ENCODE data around the gene FCER1G. TPM values are rescaled to one million over a fixed set of nuclear protein-coding genes. Genes with fewer than 3 reads are reported as not detected.

Gene FCER1G
- total and polyA plus RNA-seq, 4 donors, result 25.4 to 77.1 (median 39.3) TPM

DNA sequence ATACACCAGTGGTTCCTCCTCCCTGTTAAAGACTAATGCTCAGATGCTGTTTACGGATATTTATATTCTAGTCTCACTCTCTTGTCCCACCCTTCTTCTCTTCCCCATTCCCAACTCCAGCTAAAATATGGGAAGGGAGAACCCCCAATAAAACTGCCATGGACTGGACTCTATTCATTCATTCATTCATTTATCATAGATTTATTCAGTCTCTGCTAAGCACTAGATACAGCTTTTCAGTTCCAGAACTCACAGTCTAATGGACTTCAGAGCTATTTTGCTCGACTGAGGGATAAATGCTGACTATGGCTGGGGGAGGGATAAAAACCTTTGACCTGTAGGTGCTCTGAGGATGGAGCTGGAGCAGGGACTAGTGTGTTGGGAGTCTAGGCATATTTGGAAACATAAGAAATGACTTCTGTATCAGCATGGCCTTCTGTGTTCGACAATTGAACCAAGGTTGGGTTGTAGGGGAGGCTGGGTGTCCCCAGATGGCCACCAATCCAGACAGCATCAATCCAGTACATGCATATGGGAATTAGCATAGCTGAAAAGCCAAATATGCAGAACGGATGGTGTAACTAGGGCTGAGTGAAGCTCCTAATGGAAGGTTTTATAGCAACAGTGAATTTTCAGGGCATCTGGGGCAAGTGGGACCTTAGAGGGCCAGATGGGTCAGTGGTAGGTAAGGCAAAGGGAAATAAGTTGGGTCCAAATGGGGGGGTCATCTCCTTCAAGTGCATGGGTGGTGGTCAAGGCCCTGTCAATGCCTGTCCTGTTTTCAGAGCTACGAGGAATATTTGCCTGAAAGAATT lies 4.2 kb downstream of the FCER1G start:
- WGBS, result 39% methylated on average over 5 of the region's 5 CpGs
- no peaks in the 10 kb centered on the region for H3K9me3 ChIP-seq (ENCODE audit: control insufficient read depth in 4 of 4, low read length in 3 of 4)
- peaks cover 9 to 44% (median 24%) of the 10 kb centered on the region in 4 donors for H3K4me1 ChIP-seq (ENCODE audit: control insufficient read depth in 4 of 4, insufficient read depth in 4 of 4, low read length in 3 of 4)
- H3K27me3 ChIP-seq (ENCODE audit: control insufficient read depth in 4 of 4, insufficient read depth in 4 of 4, low read length in 3 of 4), result no peaks in the 10 kb centered on the region
- TF ChIP-seq RXRA (IDR thresholded peaks at IDR 0.05), result peak; percentile 26 to 56
- TF ChIP-seq HNF4A (conservative IDR thresholded peaks at IDR 0.05), result peak; percentile 55 to 66
- TF ChIP-seq SP1 (IDR thresholded peaks at IDR 0.05), result peak; percentile 64
- TF ChIP-seq TAF1 (conservative IDR thresholded peaks at IDR 0.05), result no peak
- no peak for TF ChIP-seq ATF3 (IDR thresholded peaks at IDR 0.05)
- DNase-seq (ENCODE audit: low spot score), result no peak
- H3K4me3 ChIP-seq (ENCODE audit: low read depth in 1 of 3, low read length in 3 of 3), result no peak overlapping the region
- H3K27ac ChIP-seq (ENCODE audit: low read depth in 1 of 2, low read length in 2 of 2), result peak overlapping the region; percentile 86 to 100
- no peak overlapping the region for H3K9ac ChIP-seq (ENCODE audit: low read depth in 1 of 2, low read length in 2 of 2)
- peaks cover 2 to 8% (median 3%) of the 10 kb centered on the region in 4 donors for H3K36me3 ChIP-seq (ENCODE audit: control insufficient read depth in 4 of 4, insufficient read depth in 3 of 4, low read depth in 1 of 4, low read length in 3 of 4)

DNA sequence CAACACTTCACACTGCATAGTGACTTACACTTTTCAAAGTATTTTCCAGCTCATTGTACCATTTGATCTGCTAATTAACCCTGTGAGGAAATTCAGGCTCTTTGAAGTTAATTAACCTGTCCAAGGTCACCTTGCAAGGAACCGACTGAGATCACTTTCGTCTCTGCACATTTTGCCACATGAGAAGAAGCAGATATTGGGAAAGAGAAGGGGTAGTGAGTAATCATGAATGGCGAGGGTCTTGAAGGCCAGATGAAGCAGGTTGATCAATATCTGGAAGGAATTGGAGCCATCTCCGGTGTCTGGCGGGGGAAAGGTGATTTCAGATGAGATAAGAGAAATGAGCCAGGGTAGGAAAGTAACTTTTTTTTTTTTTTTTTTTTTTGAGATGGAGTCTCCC lies 4.9 kb downstream of the FCER1G start:
- Histone ChIP-seq H3K4me1 (ENCODE audit: control insufficient read depth in 4 of 4, insufficient read depth in 4 of 4, low read length in 3 of 4) (peaks cover 9 to 45% (median 25%) of the 10 kb centered on the region in 4 donors), H3K4me3 (ENCODE audit: low read depth in 1 of 3, low read length in 3 of 3) (no peak overlapping the region), H3K36me3 (ENCODE audit: control insufficient read depth in 4 of 4, insufficient read depth in 3 of 4, low read depth in 1 of 4, low read length in 3 of 4) (peaks cover 0 to 6% (median 0%) of the 10 kb centered on the region in 4 donors), H3K9me3 (ENCODE audit: control insufficient read depth in 4 of 4, low read length in 3 of 4) (no peaks in the 10 kb centered on the region), H3K27me3 (ENCODE audit: control insufficient read depth in 4 of 4, insufficient read depth in 4 of 4, low read length in 3 of 4) (no peaks in the 10 kb centered on the region), H3K27ac (ENCODE audit: low read depth in 1 of 2, low read length in 2 of 2) (peak overlapping the region; percentile 86 to 100), H3K9ac (ENCODE audit: low read depth in 1 of 2, low read length in 2 of 2) (no peak overlapping the region)
- TF ChIP-seq YY1 (IDR thresholded peaks at IDR 0.05), result no peak
- TF ChIP-seq, protein P1, sequence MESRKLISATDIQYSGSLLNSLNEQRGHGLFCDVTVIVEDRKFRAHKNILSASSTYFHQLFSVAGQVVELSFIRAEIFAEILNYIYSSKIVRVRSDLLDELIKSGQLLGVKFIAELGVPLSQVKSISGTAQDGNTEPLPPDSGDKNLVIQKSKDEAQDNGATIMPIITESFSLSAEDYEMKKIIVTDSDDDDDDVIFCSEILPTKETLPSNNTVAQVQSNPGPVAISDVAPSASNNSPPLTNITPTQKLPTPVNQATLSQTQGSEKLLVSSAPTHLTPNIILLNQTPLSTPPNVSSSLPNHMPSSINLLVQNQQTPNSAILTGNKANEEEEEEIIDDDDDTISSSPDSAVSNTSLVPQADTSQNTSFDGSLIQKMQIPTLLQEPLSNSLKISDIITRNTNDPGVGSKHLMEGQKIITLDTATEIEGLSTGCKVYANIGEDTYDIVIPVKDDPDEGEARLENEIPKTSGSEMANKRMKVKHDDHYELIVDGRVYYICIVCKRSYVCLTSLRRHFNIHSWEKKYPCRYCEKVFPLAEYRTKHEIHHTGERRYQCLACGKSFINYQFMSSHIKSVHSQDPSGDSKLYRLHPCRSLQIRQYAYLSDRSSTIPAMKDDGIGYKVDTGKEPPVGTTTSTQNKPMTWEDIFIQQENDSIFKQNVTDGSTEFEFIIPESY (IDR thresholded peaks at IDR 0.05), result no peak
- TF ChIP-seq GABPA (IDR thresholded peaks at IDR 0.05 in 1 of 2, conservative IDR thresholded peaks at IDR 0.05 in 1 of 2), result no peak
- no peak for TF ChIP-seq FOXA2 (IDR thresholded peaks at IDR 0.05)
- TF ChIP-seq EGR1 (IDR thresholded peaks at IDR 0.05; ENCODE audit: low read depth in 2 of 2), result no peak
- no peak for TF ChIP-seq CTCF (IDR thresholded peaks at IDR 0.05; ENCODE audit: low read depth, low read length, missing input control)
- TF ChIP-seq, protein P2, sequence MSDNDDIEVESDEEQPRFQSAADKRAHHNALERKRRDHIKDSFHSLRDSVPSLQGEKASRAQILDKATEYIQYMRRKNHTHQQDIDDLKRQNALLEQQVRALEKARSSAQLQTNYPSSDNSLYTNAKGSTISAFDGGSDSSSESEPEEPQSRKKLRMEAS (IDR thresholded peaks at IDR 0.05), result no peak
- TF ChIP-seq NR2F2 (IDR thresholded peaks at IDR 0.05), result no peak
- TF ChIP-seq HNF4G (IDR thresholded peaks at IDR 0.05), result no peak
- no peak for TF ChIP-seq JUND (IDR thresholded peaks at IDR 0.05)
- TF ChIP-seq RXRA (IDR thresholded peaks at IDR 0.05), result no peak
- WGBS, result 38% methylated on average over 5 of the region's 5 CpGs
- no peak for DNase-seq (ENCODE audit: low spot score)
